ENCODE measurements around the gene ATM. TPM values are rescaled to one million over a fixed set of nuclear protein-coding genes. Genes with fewer than 3 reads are reported as not detected.

Gene ATM
- polyA plus RNA-seq, 1 experiment = 12.8 TPM

DNA sequence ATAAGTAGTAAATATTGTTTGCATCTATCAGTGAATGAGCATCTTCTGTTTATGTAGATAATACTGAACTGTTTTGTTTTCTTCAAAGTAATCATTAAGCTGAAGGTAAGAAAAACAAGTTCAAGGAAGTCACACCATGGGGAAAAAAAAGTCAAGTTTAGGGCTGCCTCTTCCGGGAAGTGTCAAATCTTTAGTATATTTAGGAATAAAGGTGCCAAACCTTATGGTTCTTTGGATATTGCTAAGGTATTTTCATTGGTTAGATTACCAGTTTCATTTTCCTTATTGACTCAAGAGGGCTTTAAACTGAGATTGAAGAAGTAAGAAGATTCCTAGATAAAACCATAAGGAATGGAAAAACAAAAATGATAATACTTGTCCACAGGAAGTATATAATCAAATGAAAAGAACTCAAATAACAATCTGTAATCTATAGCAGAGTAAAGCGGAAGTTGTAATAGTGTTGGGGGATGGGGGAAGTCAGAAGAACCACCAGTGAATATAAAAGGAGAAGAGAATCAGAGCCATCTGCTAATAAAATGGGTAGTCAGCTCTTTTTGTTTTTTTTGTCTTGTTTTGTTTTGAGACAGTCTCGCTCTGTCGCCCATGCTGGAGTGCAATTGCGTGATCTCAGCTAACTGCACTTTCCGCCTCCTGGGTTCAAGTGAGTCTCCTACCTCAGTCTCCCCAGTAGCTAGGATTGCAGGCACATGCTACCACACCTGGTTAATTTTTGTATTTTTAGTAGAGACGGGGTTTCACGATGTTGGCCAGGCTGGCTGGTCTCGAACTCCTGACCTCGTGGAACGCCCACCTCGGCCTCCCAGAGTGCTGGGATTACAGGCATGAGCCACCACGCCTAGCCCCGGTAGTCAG is 2.3 kb downstream of the ATM start:
- POLR2A ChIA-PET = no interaction called here
- DNase-seq (ENCODE audit: low read depth) = no peak

DNA sequence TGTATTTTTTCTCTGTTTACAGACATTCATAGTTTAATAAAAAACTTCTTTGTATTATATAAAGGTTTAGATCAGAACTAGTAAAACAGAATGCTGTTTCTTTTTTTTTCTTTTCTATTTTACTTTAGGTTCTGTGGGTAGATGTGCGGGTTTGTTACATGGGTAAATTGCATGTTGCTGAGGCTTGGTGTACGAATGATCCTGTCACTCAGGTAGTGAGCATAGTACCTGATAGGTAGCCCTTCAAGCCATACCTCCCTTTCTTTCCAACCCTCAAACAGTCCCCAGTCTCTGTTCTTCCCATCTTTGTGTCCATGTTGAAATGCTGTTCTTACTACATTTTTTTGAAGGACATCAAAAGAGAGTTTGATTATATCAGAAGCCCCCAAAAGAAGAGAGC is 3.2 kb downstream of the ATM start:
- H3K4me3 ChIP-seq (ENCODE audit: low read depth, low read length) = no peak overlapping the region
- H3K27me3 ChIP-seq (ENCODE audit: control insufficient read depth, insufficient read depth, low read length) = no peaks in the 10 kb centered on the region
- no peak for DNase-seq (ENCODE audit: low read depth)
- H3K36me3 ChIP-seq (ENCODE audit: control insufficient read depth, insufficient read depth, low read length) = peaks cover 6% of the 10 kb centered on the region
- CTCF ChIA-PET = interaction anchor here (0.7 to 1.6 kb wide), 2 partner anchors 10 to 106 kb away, joined by 3 to 4 read pairs; no protein-coding TSS in a partner anchor
- POLR2A ChIA-PET = no interaction called here
- no peak for TF ChIP-seq CTCF (IDR thresholded peaks at IDR 0.05; ENCODE audit: insufficient read depth, low read depth, low read length)

More for the DNA sequence above, 2.3 kb downstream of the ATM start:
- no peak for TF ChIP-seq CTCF (IDR thresholded peaks at IDR 0.05; ENCODE audit: insufficient read depth, low read depth, low read length)
- peaks cover 2% of the 10 kb centered on the region for H3K36me3 ChIP-seq (ENCODE audit: control insufficient read depth, insufficient read depth, low read length)
- CTCF ChIA-PET = interaction anchor here (1.6 kb wide), 1 partner anchor 11 kb away, joined by 4 read pairs; no protein-coding TSS in a partner anchor
- H3K4me3 ChIP-seq (ENCODE audit: low read depth, low read length) = no peak overlapping the region
- no peaks in the 10 kb centered on the region for H3K27me3 ChIP-seq (ENCODE audit: control insufficient read depth, insufficient read depth, low read length)

- DNase-seq (ENCODE audit: low read depth) = no peak
- ChIA-PET POLR2A (no interaction called here), CTCF (interaction anchor here (0.8 kb wide), 1 partner anchor 110 kb away, joined by 3 read pairs; no protein-coding TSS in a partner anchor)
- Histone ChIP-seq H3K4me3 (ENCODE audit: low read depth, low read length) (no peak overlapping the region), H3K36me3 (ENCODE audit: control insufficient read depth, insufficient read depth, low read length) (peaks cover 7% of the 10 kb centered on the region), H3K27me3 (ENCODE audit: control insufficient read depth, insufficient read depth, low read length) (no peaks in the 10 kb centered on the region)
- TF ChIP-seq CTCF (IDR thresholded peaks at IDR 0.05; ENCODE audit: insufficient read depth, low read depth, low read length) = no peak
Measured at GRCh38 chr11:108228251-108228650, 5.4 kb downstream of the ATM start.

DNA sequence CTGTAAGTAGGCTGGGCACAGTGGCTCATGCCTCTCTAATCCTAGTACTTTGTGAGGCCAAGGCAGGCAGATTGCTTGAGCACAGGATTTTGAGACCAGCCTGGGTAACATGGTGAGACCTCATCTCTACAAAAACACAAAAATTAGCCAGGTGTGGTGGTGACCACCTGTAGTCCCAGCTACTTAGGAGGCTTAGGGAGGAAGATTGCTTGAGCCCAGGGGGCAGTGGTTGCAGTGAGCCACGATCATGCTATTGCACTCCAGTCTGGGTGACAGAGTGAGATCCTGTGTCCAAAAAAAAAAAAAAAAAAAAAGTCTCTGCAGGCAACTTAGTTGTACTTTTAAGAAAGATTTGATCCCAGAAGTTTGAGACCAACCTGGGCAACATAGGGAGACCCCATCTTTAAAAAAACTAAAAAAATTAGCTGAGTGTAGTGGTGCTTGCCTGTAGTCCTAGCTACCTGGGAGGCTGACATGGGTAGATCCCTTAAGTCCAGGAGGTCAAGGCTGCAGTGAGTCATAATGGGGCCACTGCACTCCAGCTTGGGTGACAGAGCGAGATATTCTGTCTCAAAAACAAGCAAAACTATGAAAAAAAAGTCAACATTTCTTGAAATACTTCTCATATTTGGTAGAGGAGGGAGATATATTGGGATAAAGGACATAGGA is 10.5 kb downstream of the ATM start:
- POLR2A ChIA-PET = no interaction called here
- no peak overlapping the region for H3K4me3 ChIP-seq (ENCODE audit: low read depth, low read length)
- no peak for TF ChIP-seq CTCF (IDR thresholded peaks at IDR 0.05; ENCODE audit: insufficient read depth, low read depth, low read length)
- no peaks in the 10 kb centered on the region for H3K27me3 ChIP-seq (ENCODE audit: control insufficient read depth, insufficient read depth, low read length)
- CTCF ChIA-PET = no interaction called here
- H3K36me3 ChIP-seq (ENCODE audit: control insufficient read depth, insufficient read depth, low read length) = peaks cover 6% of the 10 kb centered on the region
- DNase-seq (ENCODE audit: low read depth) = no peak

DNA sequence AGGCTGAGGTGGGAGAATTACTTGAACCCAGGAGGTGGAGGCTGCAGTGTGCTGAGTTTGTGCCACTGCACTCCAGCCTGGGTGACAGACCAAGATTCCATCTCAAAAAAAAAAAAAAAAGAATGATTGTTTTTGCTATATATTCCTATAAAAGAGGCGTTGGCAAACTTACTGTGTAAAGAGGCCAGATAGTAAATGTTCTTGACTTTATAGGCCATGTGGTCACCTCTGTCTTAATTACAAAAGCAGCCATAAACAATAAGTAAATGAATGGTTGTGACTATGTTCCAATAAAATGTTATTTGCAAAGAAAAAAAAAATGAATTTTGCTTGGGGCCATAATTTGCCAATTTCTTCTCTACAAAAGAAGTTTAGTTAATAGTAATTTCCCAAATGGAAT is 12.3 kb downstream of the ATM start:
- Histone ChIP-seq H3K36me3 (ENCODE audit: control insufficient read depth, insufficient read depth, low read length) (peaks cover 7% of the 10 kb centered on the region), H3K27me3 (ENCODE audit: control insufficient read depth, insufficient read depth, low read length) (no peaks in the 10 kb centered on the region), H3K4me3 (ENCODE audit: low read depth, low read length) (no peak overlapping the region)
- no peak for TF ChIP-seq CTCF (IDR thresholded peaks at IDR 0.05; ENCODE audit: insufficient read depth, low read depth, low read length)
- ChIA-PET CTCF (interaction anchor here (1.3 kb wide), 1 partner anchor 9 kb away, joined by 4 read pairs; no protein-coding TSS in a partner anchor), POLR2A (interaction anchor here (0.7 kb wide), 1 partner anchor 198 kb away, joined by 10 read pairs; no protein-coding TSS in a partner anchor)
- DNase-seq (ENCODE audit: low read depth) = no peak
